ENCODE results near the gene SPRED3.

The SPRED3 gene

DNA sequence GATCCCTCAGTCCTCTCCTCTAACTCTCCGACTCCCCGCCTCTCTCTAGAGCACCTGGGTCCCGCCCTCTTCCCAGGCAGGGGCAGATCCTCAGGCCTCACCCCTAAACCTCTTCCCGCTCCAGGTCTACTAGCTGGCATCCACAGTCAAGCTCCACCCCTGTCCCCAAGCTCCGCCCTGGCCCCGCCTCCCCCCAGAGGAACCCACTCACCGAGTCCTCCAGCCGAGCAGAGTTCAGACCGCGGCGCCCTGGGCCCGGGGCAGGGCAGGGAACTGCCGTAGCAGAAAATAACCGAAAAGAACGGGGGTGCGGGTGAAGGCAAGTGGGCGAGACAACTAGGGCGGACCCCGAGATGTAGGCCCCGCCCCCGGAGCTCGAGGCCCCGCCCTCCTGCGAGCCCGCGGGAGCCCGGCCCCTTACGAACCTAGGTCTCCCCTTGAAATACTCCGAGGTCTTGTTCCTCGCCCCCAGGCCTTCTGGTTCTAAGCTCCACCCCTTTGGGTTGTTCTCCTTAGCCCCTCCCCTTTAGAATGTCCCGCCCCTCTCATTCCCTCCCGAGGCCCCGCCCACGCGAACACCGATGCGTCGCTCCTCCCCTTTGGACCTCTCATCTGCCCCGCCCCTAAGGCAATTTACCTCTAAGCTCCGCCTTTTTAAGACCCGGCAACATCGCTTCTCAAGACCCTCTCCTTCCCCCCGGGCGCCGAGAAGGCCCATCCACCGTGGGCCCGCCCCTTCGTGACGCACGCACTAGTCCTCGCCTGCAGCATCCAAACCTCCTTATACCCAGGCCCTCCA lies 748 bp upstream of the SPRED3 start, which contains the start of gene GGN:
TSS of gene GGN (minus strand) at position 485 of the 799 bp plus-strand sequence. CDS start 773 bp downstream, outside the sequence.
- TF ChIP-seq, protein P1, sequence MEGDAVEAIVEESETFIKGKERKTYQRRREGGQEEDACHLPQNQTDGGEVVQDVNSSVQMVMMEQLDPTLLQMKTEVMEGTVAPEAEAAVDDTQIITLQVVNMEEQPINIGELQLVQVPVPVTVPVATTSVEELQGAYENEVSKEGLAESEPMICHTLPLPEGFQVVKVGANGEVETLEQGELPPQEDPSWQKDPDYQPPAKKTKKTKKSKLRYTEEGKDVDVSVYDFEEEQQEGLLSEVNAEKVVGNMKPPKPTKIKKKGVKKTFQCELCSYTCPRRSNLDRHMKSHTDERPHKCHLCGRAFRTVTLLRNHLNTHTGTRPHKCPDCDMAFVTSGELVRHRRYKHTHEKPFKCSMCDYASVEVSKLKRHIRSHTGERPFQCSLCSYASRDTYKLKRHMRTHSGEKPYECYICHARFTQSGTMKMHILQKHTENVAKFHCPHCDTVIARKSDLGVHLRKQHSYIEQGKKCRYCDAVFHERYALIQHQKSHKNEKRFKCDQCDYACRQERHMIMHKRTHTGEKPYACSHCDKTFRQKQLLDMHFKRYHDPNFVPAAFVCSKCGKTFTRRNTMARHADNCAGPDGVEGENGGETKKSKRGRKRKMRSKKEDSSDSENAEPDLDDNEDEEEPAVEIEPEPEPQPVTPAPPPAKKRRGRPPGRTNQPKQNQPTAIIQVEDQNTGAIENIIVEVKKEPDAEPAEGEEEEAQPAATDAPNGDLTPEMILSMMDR (IDR thresholded peaks at IDR 0.05; ENCODE audit: low read depth, low read length): no peak

DNA sequence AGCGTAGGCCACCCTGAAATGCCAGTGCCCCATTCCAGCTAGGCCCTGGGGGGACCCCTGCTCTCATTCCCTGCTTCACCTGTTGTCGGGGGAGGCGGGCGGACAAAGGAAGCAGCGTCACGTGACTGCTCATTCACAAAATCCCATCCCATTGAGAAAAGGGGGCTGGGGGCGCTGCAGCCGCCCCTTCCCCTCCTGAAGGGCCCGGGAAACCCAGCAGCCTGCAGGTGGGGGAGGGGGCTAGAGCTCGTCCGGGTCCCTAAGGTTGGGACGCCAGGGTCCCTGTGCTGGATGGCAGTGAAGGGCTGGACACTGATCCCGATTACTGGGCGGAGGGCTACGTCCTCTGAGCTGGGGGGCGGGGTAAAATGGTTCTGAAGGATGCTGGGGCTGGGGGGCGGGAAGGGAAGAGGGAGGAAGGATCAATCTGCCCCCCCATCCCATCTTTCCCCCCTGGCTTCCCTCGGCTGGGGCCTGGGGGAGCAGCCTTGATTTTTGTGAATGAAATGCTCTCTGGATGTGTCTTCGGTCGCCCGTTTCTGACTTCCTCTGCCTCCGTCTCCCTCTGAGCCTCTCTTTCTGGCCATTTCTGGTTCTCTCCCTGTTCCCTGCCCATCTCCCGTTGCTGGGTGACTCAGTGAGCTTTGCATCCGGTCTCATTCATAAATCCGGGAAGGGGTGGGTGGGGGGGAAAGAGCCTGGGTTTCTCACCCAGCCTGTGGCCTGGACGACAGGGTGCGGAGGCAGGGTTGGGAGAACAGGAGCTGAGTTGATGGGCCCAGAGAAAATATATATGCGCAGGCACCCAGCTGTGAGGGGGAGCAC lies 816 bp downstream of the SPRED3 start:
- H3K4me3 ChIP-seq (ENCODE audit: low read depth, low read length): peak overlapping the region; percentile 82
- TF ChIP-seq, protein P1 (IDR thresholded peaks at IDR 0.05; ENCODE audit: low read depth, low read length): no peak
- in situ Hi-C loops (cut with HindIII; ENCODE audit: low sequenced_read_pairs): no loop called here
- DNase-seq (ENCODE audit: low read depth, low spot score): peak; percentile 84

More for the DNA sequence above, 748 bp upstream of the SPRED3 start, which contains the start of gene GGN:
- DNase-seq (ENCODE audit: low read depth, low spot score): peak; percentile 97
- peak within 1 kb of the TSS; percentile 82 for H3K4me3 ChIP-seq (ENCODE audit: low read depth, low read length)
- in situ Hi-C loops (cut with HindIII; ENCODE audit: low sequenced_read_pairs): no loop called here

DNA sequence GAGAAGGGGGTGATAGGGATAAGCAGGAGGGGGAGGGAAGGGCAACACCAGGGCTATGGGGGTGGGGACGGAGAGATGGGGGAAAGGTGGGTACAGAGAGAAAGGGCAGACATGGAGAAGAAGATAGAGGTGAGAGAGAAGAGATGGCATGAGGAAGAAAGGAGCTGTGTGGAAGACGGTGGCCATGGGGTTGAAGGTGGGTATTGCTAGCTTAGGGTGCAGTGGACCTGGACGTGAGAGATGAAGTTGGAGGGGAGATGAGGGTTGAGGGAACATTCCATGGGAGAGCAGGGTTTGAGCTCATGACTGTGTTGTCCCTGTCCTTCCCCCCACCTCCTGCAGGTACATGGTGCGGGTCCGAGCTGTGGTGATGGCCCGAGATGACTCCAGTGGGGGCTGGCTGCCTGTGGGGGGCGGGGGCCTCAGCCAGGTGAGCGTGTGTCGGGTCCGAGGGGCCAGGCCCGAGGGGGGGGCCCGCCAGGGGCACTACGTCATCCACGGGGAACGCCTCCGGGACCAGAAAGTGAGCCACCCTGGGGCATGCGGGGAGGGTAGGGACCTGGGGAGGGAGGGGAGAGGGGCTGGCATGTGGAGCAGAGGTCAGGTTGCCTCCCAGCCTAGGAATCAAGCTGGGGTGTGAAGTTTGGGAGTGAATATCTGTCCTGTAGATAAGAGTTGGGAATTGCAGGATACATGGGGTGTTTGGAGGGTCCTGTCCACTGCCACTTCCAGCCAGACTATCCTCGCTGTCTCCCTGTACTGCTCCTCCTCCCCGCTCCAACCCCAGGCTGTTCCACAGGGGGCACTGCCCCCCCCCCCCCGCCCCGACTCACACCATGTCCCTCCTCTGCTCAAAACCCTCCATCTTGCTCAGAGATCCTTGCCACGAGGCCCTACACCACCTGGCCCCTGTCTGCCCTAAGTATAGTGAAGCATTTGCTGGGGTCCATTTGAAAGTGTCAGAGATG lies 1.7 kb downstream of the SPRED3 start:
- in situ Hi-C loops (cut with HindIII; ENCODE audit: low sequenced_read_pairs): no loop called here
- H3K4me3 ChIP-seq (ENCODE audit: low read depth, low read length): peak overlapping the region; percentile 82
- no peak for DNase-seq (ENCODE audit: low read depth, low spot score)
- TF ChIP-seq, protein P1 (IDR thresholded peaks at IDR 0.05; ENCODE audit: low read depth, low read length): no peak

DNA sequence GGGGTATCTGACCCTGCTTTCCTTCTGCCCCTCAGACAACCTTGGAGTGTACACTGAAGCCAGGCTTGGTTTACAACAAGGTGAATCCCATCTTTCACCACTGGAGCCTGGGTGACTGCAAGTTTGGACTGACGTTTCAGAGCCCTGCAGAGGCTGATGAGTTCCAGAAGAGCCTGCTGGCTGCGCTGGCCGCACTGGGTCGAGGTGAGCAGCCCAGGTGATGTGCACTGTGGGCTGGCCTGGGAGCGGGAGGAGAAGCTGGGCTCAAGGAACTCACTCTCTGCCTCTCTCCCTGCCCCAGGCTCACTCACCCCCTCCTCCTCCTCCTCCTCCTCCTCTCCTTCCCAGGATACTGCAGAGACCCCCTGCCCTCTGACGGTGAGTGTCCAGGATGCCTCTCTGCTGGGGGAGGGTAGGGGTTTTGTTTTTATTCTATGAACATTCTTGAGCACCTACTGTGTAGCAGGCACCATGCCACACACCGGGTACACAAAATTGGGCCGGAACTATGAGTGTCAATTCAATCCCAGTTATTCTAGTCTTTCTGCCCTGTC lies 3.5 kb downstream of the SPRED3 start:
- in situ Hi-C loops (cut with HindIII; ENCODE audit: low sequenced_read_pairs): no loop called here
- DNase-seq (ENCODE audit: low read depth, low spot score): no peak
- TF ChIP-seq, protein P1 (IDR thresholded peaks at IDR 0.05; ENCODE audit: low read depth, low read length): no peak
- H3K4me3 ChIP-seq (ENCODE audit: low read depth, low read length): no peak overlapping the region

DNA sequence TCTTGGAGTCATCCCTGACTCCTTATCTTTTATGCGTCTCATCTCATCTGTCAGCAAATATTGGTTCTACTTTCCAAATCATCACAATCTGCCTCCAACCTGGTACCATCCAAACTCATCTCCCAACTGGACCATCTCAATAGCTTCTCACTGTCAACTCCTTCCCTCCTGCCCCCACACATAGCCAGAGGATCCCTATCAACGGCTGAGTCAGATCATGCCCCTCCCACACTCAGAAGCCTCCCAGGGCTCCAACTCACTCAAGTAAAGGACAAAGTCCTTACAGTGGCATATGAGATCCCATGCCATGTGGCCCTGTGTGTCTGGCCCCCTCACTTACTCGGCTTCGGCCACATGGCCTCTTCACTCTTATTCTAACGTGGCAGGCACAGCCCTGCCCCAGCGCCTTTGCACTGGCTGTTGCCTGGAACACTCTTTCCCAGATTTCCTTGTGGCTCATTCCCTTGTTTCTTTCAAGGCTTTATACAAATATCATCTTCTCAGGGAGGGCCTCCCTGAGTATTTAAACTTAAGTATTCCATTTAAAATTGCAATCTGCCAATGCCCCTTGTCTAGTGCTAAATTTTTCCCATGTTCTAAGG lies 4.3 kb downstream of the SPRED3 start:
- TF ChIP-seq, protein P1 (IDR thresholded peaks at IDR 0.05; ENCODE audit: low read depth, low read length): no peak
- DNase-seq (ENCODE audit: low read depth, low spot score): peak; percentile 36
- no peak overlapping the region for H3K4me3 ChIP-seq (ENCODE audit: low read depth, low read length)
- in situ Hi-C loops (cut with HindIII; ENCODE audit: low sequenced_read_pairs): no loop called here
